H1 (cell line): ENCODE measurements around the gene INHBB. TPM values are rescaled to one million over a fixed set of nuclear protein-coding genes. Genes with fewer than 3 reads are reported as not detected.
A peak's percentile ranks its signal among the peaks of the same experiment; 100 is the strongest.

Experiments
- CTCF ChIA-PET: fragments of 300-600 bp; sonication (Branson Sonifier 250); formaldehyde crosslinking; loops from one replicate; lab custom pipeline; 2021; ENCODE audit not compliant: partially characterized antibody; lab: Charles Lee
- POLR2A ChIA-PET: fragments of 300-600 bp; sonication (Branson Sonifier 250); formaldehyde crosslinking; loops from one replicate; lab custom pipeline; 2021; ENCODE audit warnings: inconsistent platforms; ENCODE audit not compliant: partially characterized antibody; lab: Charles Lee
- DNase-seq, 2 experiments: peaks; one replicate each; pipeline versions ENCODE4 v3.0.0 to v3.0.0-alpha.2; 2010 to 2022; ENCODE audit warnings: low spot score in 2 of 2, low read depth in 1 of 2, mixed read lengths in 1 of 2
- FAIRE-seq: peaks from 2 replicates; lab custom pipeline; 2011; peaks lifted over from hg19 to GRCh38; lab: Jason Lieb, UNC
- H2AFZ ChIP-seq: 2 replicates; pipeline ENCODE4 v1.8.1; 2012; ENCODE audit warnings: low read length, inconsistent platforms
- H2AK5ac ChIP-seq: 2 replicates; pipeline ENCODE4 v1.6.1; 2013; ENCODE audit warnings: low read depth, low read length
- H2BK120ac ChIP-seq: replicated peaks from 2 replicates; pipeline ENCODE3; 2013; ENCODE audit warnings: low read depth, low read length, inconsistent platforms
- H2BK12ac ChIP-seq: 2 replicates; pipeline ENCODE4 v1.6.1; 2013; ENCODE audit warnings: low read depth, low read length
- H2BK15ac ChIP-seq: 2 replicates; pipeline ENCODE4 v1.6.1; 2013; ENCODE audit warnings: low read length
- H2BK20ac ChIP-seq: 2 replicates; pipeline ENCODE4 v1.6.1; 2013; ENCODE audit warnings: low read length
- H2BK5ac ChIP-seq: 2 replicates; pipeline ENCODE4 v1.6.1; 2013; ENCODE audit warnings: low read depth, low read length
- H3K14ac ChIP-seq: 2 replicates; pipeline ENCODE4 v1.6.1; 2013; ENCODE audit warnings: inconsistent platforms; ENCODE audit not compliant: insufficient read length
- H3K18ac ChIP-seq: 2 replicates; pipeline ENCODE4 v1.6.1; 2013; ENCODE audit warnings: low read length; ENCODE audit errors: extremely low read depth
- H3K23ac ChIP-seq: 2 replicates; pipeline ENCODE4 v1.6.1; 2013; ENCODE audit warnings: inconsistent platforms; ENCODE audit not compliant: insufficient read length
- H3K23me2 ChIP-seq: 2 replicates; pipeline ENCODE4 v1.6.1; 2013; ENCODE audit warnings: low read depth, low read length
- H3K27ac ChIP-seq: 2 replicates; pipeline ENCODE4 v1.6.1; 2011; ENCODE audit warnings: low read depth, low read length, inconsistent platforms
- H3K27me3 ChIP-seq, 4 experiments: replicated peaks in 1 of 4; 1 replicate in 1 of 4; 2 replicates in 3 of 4; pipeline versions ENCODE4 v1.6.1 to v1.8.1; 2011 to 2013; ENCODE audit warnings: low read length in 3 of 4, mild to moderate bottlenecking in 3 of 4, inconsistent platforms in 2 of 4, mixed read lengths in 2 of 4, moderate library complexity in 1 of 4; ENCODE audit not compliant: control insufficient read depth in 3 of 4, insufficient read depth in 3 of 4; ENCODE audit errors: extremely low read depth in 1 of 4
- H3K36me3 ChIP-seq, 4 experiments: 2 replicates each; pipeline versions ENCODE4 v1.6.1 to v1.8.1; 2011 to 2013; ENCODE audit warnings: mild to moderate bottlenecking in 4 of 4, low read length in 3 of 4, moderate library complexity in 2 of 4, control low read depth in 1 of 4, inconsistent platforms in 1 of 4; ENCODE audit not compliant: insufficient read depth in 4 of 4, control insufficient read depth in 2 of 4
- H3K4ac ChIP-seq: replicated peaks from 2 replicates; pipeline ENCODE3; 2013; ENCODE audit warnings: low read length, low read depth, mixed read lengths, inconsistent platforms; ENCODE audit not compliant: insufficient read length
- H3K4me1 ChIP-seq, 4 experiments: replicated peaks in 1 of 4; 1 replicate in 1 of 4; 2 replicates in 3 of 4; pipeline versions ENCODE4 v1.6.1 to v1.8.1; 2011 to 2013; ENCODE audit warnings: low read length in 3 of 4, inconsistent platforms in 2 of 4, mixed read lengths in 1 of 4; ENCODE audit not compliant: insufficient read depth in 4 of 4, control insufficient read depth in 3 of 4
- H3K4me2 ChIP-seq, 2 experiments: 2 replicates each; pipeline versions ENCODE4 v1.6.1 to v1.8.1; 2011 to 2013; ENCODE audit warnings: low read depth in 2 of 2, low read length in 2 of 2, control low read depth in 1 of 2, inconsistent platforms in 1 of 2, mild to moderate bottlenecking in 1 of 2; ENCODE audit not compliant: insufficient read depth in 1 of 2
- H3K4me3 ChIP-seq, 4 experiments: fragments of 200-600, 300-600 bp in 1 of 4; sonication (generic), shearing (Covaris generic), sonication (Bioruptor Twin) in 1 of 4; 2 replicates each; pipeline versions ENCODE4 v1.5.1 to v1.8.1; 2011 to 2016; ENCODE audit warnings: low read length in 4 of 4, low read depth in 3 of 4, control low read depth in 2 of 4, inconsistent platforms in 2 of 4, mild to moderate bottlenecking in 2 of 4, mixed read lengths in 1 of 4, moderate library complexity in 1 of 4; ENCODE audit not compliant: insufficient read depth in 2 of 4; ENCODE audit errors: extremely low read depth in 1 of 4
- H3K56ac ChIP-seq: replicated peaks from 2 replicates; pipeline ENCODE3; 2013; ENCODE audit warnings: low read depth, mild to moderate bottlenecking, mixed read lengths, low read length, inconsistent platforms; ENCODE audit not compliant: insufficient read length
- H3K79me1 ChIP-seq: 2 replicates; pipeline ENCODE4 v1.6.1; 2013; ENCODE audit warnings: low read depth, low read length, control low read depth
- H3K79me2 ChIP-seq, 2 experiments: 2 replicates each; pipeline versions ENCODE4 v1.6.1 to v1.8.1; 2012 to 2013; ENCODE audit warnings: low read length in 2 of 2, mild to moderate bottlenecking in 2 of 2, inconsistent platforms in 1 of 2; ENCODE audit not compliant: insufficient read depth in 2 of 2, control insufficient read depth in 1 of 2
- H3K9ac ChIP-seq, 4 experiments: replicated peaks in 1 of 4; 1 replicate in 1 of 4; 2 replicates in 3 of 4; pipeline versions ENCODE4 v1.6.1 to v1.8.1; 2011 to 2013; ENCODE audit warnings: low read depth in 3 of 4, low read length in 3 of 4, control low read depth in 2 of 4, mild to moderate bottlenecking in 2 of 4, moderate library complexity in 2 of 4, inconsistent platforms in 1 of 4; ENCODE audit errors: extremely low read depth in 1 of 4
- H3K9me3 ChIP-seq, 2 experiments: 2 replicates each; pipeline versions ENCODE4 v1.6.1 to v1.8.1; 2012 to 2013; ENCODE audit warnings: mild to moderate bottlenecking in 2 of 2, moderate library complexity in 2 of 2, control low read depth in 1 of 2, inconsistent platforms in 1 of 2, low read depth in 1 of 2, low read length in 1 of 2, mixed read lengths in 1 of 2; ENCODE audit not compliant: insufficient read depth in 2 of 2
- H4K20me1 ChIP-seq, 2 experiments: replicated peaks in 1 of 2; 2 replicates each; pipeline versions ENCODE3 to v1.8.1; 2011 to 2013; ENCODE audit warnings: inconsistent platforms in 2 of 2, low read length in 2 of 2, mild to moderate bottlenecking in 1 of 2; ENCODE audit not compliant: insufficient read depth in 2 of 2, control insufficient read depth in 1 of 2
- H4K5ac ChIP-seq: 2 replicates; pipeline ENCODE4 v1.6.1; 2013; ENCODE audit warnings: low read length, low read depth, mixed read lengths, inconsistent platforms; ENCODE audit not compliant: insufficient read length
- H4K8ac ChIP-seq: 2 replicates; pipeline ENCODE4 v1.8.0; 2013; ENCODE audit warnings: mild to moderate bottlenecking, moderate library complexity, low read length, inconsistent platforms; ENCODE audit not compliant: insufficient read depth; ENCODE audit errors: extremely low read depth
- H4K91ac ChIP-seq: replicated peaks from 2 replicates; pipeline ENCODE3; 2013; ENCODE audit warnings: low read length, mixed read lengths, inconsistent platforms; ENCODE audit not compliant: insufficient read length
- ASH2L ChIP-seq: fragments of 200-600, 300-600 bp; sonication (generic); IDR thresholded peaks from one replicate; pipeline ENCODE4 v1.7.1; 2017; ENCODE audit warnings: low read length
- CHD2 ChIP-seq: IDR thresholded peaks from 2 replicates; pipeline ENCODE4 v1.6.1; 2012; ENCODE audit warnings: low read length, improper control_type of control experiment
- CREB1 ChIP-seq: IDR thresholded peaks from 2 replicates; pipeline ENCODE4 v1.6.1; 2012; ENCODE audit warnings: inconsistent platforms
- EZH2 ChIP-seq: fragments of 200-600 bp; sonication (generic); IDR thresholded peaks from 2 replicates; pipeline ENCODE4 v1.7.1; 2012; ENCODE audit warnings: low read depth, mild to moderate bottlenecking, moderate library complexity, low read length, inconsistent platforms; ENCODE audit not compliant: severe bottlenecking
- NANOG ChIP-seq: IDR thresholded peaks from 2 replicates; pipeline ENCODE4 v1.6.1; 2011; ENCODE audit warnings: low read length, low read depth, mild to moderate bottlenecking, inconsistent platforms; ENCODE audit not compliant: insufficient read depth, poor library complexity, severe bottlenecking
- POLR2AphosphoS5 ChIP-seq: IDR thresholded peaks from 2 replicates; pipeline ENCODE4 v1.6.1; 2011; ENCODE audit warnings: low read depth, low read length
- POU5F1 ChIP-seq: IDR thresholded peaks from 2 replicates; pipeline ENCODE4 v1.6.1; 2011; ENCODE audit warnings: low read depth, mild to moderate bottlenecking, low read length, moderate library complexity
- RAD21 ChIP-seq, 2 experiments: IDR thresholded peaks in 1 of 2; conservative IDR thresholded peaks in 1 of 2; 2 replicates each; pipeline ENCODE4 v1.6.1; 2011; ENCODE audit warnings: low read depth in 2 of 2, low read length in 2 of 2, improper control_type of control experiment in 1 of 2, inconsistent platforms in 1 of 2, mild to moderate bottlenecking in 1 of 2, moderate library complexity in 1 of 2
- RBBP5 ChIP-seq: IDR thresholded peaks from 2 replicates; pipeline ENCODE4 v1.7.1; 2012; ENCODE audit warnings: low read depth, mild to moderate bottlenecking, inconsistent platforms, low read length, moderate library complexity, borderline replicate concordance
- SP1 ChIP-seq: IDR thresholded peaks from 2 replicates; pipeline ENCODE4 v1.6.1; 2011; ENCODE audit warnings: low read depth, low read length
- TAF1 ChIP-seq: IDR thresholded peaks from 2 replicates; pipeline ENCODE4 v1.6.1; 2011; ENCODE audit warnings: mild to moderate bottlenecking, low read depth, low read length
- TCF12 ChIP-seq: IDR thresholded peaks from 2 replicates; pipeline ENCODE4 v1.6.1; 2011; ENCODE audit warnings: low read depth, mild to moderate bottlenecking, low read length
- YY1 ChIP-seq: IDR thresholded peaks from 2 replicates; pipeline ENCODE4 v1.6.1; 2011; ENCODE audit warnings: low read depth, mild to moderate bottlenecking, low read length
- WGBS, 2 experiments: shearing (Covaris generic) in 1 of 2; methylation state at CpG; one replicate each; pipeline versions ENCODE4 v1.1.6 to v1.1.7; 2013 to 2015; ENCODE audit warnings: low lambda C conversion rate in 2 of 2, mixed read lengths in 2 of 2, inconsistent platforms in 1 of 2, low coverage in 1 of 2, missing lambda C conversion rate in 1 of 2; ENCODE audit not compliant: insufficient replicate concordance in 2 of 2, insufficient coverage in 1 of 2, insufficient read length in 1 of 2; ENCODE audit errors: extremely low coverage in 1 of 2, missing lambda C conversion rate in 1 of 2; 5-methylcytosine and 5-hydroxymethylcytosine counted together
- polyA plus RNA-seq, 7 experiments: library from polyadenylated mRNA; depleted of rRNA in 3 of 7; stranded (reverse) in 5 of 7; unstranded in 2 of 7; fragments of >200 nt in 5 of 7; fragments of 200-250 nt in 2 of 7; gene quantifications; 1 replicate in 5 of 7; 2 replicates in 1 of 7; 4 replicates in 1 of 7; pipeline versions ENCODE4 v1.2.1 to v1.2.3, GENCODE V29; 2011 to 2013; ENCODE audit warnings: missing spikeins in 2 of 7, mixed read lengths in 2 of 7
- total RNA-seq: library from RNA; stranded (reverse); fragmentation: NEBNext Ultra II Directional; extraction: Animal tissue kit (Norgen Biotek cat#: 25700); gene quantifications from 2 replicates; pipeline ENCODE4 v1.2.1, GENCODE V29; 2021

INHBB gene
- total and polyA plus RNA-seq, 2 of the 8 experiments (the other 6 are each of a cell fraction or from before 2014, with no cell fraction given) = 0.30 to 0.32 TPM

DNA sequence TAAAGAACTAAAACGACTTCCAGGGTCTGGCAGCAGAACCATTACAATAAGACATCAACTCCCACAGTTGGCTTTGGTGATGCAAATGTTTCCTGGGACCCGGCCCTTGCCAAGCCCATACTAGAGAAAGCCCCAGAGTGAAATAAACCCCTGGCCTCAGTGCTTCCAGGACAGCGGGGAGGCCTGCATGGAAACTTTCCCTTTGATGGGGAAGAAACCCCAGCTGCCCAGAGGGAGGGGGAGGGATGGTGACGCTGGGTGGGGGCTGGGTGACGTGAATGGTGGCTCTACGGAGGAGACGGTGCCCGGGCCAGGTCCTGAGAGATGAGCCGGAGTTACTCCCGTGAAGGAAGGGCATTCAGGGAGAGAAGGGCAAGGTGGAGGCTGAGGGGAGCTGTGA is 27.5 kb downstream of the INHBB start:
- Histone ChIP-seq H3K14ac (no peak overlapping the region), H3K18ac (peak overlapping the region; percentile 99), H2AFZ (no peak overlapping the region), H3K4me1 (peaks cover 18 to 31% (median 25%) of the 10 kb centered on the region in 4 experiments), H3K4me3 (peak overlapping the region in 2 of 4 experiments; percentile 3 to 43; a peak in 2 of 8 replicates), H4K5ac (peak overlapping the region; percentile 92), H3K4me2 (peak overlapping the region; percentile 69 to 88), H3K27me3 (peaks cover 0 to 37% (median 19%) of the 10 kb centered on the region in 4 experiments; a peak in 5 of 7 replicates), H3K56ac (no peak overlapping the region), H2AK5ac (no peak overlapping the region), H3K9ac (no peak overlapping the region), H3K4ac (no peak overlapping the region), H2BK12ac (peak overlapping the region; percentile 72; the same call in 1 of the 2 replicates), H3K27ac (no peak overlapping the region), H2BK5ac (peak overlapping the region; percentile 76; the same call in 1 of the 2 replicates), H3K79me2 (no peaks in the 10 kb centered on the region), H4K91ac (peak overlapping the region; percentile 86), H3K79me1 (no peaks in the 10 kb centered on the region), H4K20me1 (peaks cover 0 to 3% of the 10 kb centered on the region in 2 experiments), H3K9me3 (no peaks in the 10 kb centered on the region), H3K23me2 (peaks cover 5% of the 10 kb centered on the region), H3K23ac (no peak overlapping the region), H4K8ac (no peak overlapping the region; the same call in 1 of the 2 replicates), H2BK120ac (peak overlapping the region; percentile 58), H3K36me3 (no peaks in the 10 kb centered on the region), H2BK15ac (peak overlapping the region; percentile 24; the same call in 1 of the 2 replicates), H2BK20ac (peak overlapping the region; percentile 77; the same call in 1 of the 2 replicates)
- FAIRE-seq (peak; percentile 73), DNase-seq (peak; percentile 41 to 67)
- 2% methylated on average over 4 of the region's 10 CpGs; no CpG with 5 or more reads in 1 of the 2 experiments for WGBS, 2 experiments
- CTCF ChIA-PET = interaction anchor here (0.6 to 1.4 kb wide), 2 partner anchors 10 to 62 kb away, joined by 3 to 4 read pairs; no protein-coding TSS in a partner anchor
- POLR2A ChIA-PET = no interaction called here
- TF ChIP-seq POLR2AphosphoS5 = no peak
- peak; percentile 77 for TF ChIP-seq NANOG
- peak; percentile 84 for TF ChIP-seq CREB1
- no peak for TF ChIP-seq RBBP5
- peak; percentile 30; the same call in 1 of the 2 replicates for TF ChIP-seq YY1
- TF ChIP-seq TCF12 = 0 out of 2 replicates have a peak, but pooled peaks have one; percentile 53
- no peak for TF ChIP-seq EZH2
- 0 out of 2 replicates have a peak, but pooled peaks have one; percentile 15 for TF ChIP-seq CHD2
- peak; percentile 48 for TF ChIP-seq ASH2L
- 0 out of 4 replicates have a peak, but pooled peaks of 1 of the 2 experiments have one; percentile 2 for TF ChIP-seq RAD21 (IDR thresholded peaks at IDR 0.05 in 1 of 2, conservative IDR thresholded peaks at IDR 0.05 in 1 of 2; ENCODE audit: low read depth in 2 of 2, low read length in 2 of 2)
- TF ChIP-seq TAF1 = peak; percentile 56; the same call in 1 of the 2 replicates
- peak; percentile 55; the same call in 1 of the 2 replicates for TF ChIP-seq SP1
- 0 out of 2 replicates have a peak, but pooled peaks have one; percentile 1 for TF ChIP-seq POU5F1
